Measurements from ENCODE around the gene SEMA4D.
"Not testable (repeated sequence)": the region's sequence is repeated elsewhere in the genome, so short reads cannot be mapped to it uniquely, and the experiment has no call there.

Gene SEMA4D

DNA sequence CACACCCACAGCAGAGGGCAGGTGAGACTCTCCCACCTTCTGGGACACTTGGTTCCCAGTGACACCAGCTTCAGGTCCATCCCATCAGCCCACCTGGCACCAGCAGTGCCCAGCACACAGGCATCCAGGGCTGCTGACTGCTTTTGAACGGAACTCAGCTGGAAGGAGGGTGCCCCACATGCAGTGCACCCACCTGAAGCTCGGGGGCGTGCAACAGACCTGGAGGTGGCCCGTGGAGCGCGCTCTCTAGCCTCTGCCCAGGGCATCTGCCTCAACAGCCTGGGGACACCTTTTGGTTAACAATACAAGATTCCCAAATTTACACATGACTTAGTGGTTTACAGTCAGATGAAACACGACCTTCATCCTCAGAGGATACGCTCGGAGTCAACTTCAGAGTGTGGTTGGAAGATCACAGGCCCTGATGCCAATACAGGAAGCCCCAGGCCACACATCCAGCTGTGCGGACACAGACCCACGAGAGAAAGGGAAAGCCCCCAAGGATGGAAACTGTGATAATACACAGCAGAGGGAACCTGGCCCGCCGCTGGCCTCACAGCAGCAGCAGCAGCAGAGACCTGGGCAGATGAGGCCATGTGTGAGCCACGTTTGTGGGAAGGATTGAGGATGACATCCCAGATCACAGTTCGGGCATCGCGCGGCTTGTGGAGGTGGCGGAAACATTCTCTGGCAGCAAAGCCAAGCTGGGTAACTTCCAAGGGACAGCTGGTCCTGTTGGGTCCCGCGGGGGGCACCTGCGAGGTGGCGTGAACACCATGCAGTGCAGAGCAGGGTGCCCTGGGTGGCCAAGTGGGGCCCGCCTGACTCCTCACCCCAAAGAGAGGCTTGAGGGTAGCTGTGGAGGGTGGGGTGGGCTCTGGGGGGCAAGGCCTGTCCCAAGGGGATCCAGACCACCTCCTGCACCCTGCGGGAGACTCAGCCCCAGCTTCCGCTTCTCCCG lies 115.6 kb downstream of the SEMA4D start:
- DNase-seq, result no peak

DNA sequence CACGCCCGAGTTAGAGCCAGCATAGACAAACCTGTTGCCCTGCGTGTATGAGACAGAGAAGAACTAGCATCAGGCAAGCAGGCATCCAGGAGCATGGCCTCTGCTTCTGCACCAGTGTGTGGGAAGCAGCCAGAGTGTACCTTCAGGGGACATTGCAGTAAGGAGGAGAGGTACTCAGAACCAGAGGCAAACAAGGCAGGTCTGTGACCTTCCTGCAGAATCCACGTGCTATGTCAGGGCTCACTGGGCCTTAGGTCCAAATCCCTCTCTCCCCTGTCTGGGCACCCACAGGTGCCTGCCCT lies 116.7 kb downstream of the SEMA4D start:
- DNase-seq, result no peak

GRCh38 chr9:89380437-89381307 lies 117.2 kb downstream of the SEMA4D start:
- no peak for DNase-seq

GRCh38 chr9:89379508-89380115 lies 118.3 kb downstream of the SEMA4D start:
- no peak for DNase-seq

- no peak for DNase-seq
Measured at GRCh38 chr9:89379031-89379430, 118.9 kb downstream of the SEMA4D start.

- DNase-seq, result no peak
Measured at GRCh38 chr9:89378541-89378940, 119.4 kb downstream of the SEMA4D start.

DNA sequence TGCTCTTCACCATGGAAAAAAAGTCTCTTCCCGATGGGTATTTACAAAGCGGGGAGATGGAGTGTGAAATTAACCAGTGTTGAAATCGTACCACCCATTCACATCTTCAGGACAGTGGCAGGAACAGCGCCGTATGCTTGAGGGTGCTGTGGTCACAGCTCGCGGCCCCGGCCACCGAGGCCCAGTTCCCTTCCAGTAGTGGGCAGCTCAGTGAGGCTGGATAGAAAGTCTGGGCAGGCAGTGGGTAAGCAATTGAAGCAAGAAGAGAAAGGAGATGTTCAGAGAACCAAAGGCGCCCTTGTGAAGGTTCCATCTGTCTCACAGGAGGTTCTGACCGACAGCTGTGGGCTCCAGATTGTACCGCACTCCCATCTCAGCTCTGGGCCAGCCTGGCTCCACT lies 120.5 kb downstream of the SEMA4D start:
- no peak for DNase-seq

DNA sequence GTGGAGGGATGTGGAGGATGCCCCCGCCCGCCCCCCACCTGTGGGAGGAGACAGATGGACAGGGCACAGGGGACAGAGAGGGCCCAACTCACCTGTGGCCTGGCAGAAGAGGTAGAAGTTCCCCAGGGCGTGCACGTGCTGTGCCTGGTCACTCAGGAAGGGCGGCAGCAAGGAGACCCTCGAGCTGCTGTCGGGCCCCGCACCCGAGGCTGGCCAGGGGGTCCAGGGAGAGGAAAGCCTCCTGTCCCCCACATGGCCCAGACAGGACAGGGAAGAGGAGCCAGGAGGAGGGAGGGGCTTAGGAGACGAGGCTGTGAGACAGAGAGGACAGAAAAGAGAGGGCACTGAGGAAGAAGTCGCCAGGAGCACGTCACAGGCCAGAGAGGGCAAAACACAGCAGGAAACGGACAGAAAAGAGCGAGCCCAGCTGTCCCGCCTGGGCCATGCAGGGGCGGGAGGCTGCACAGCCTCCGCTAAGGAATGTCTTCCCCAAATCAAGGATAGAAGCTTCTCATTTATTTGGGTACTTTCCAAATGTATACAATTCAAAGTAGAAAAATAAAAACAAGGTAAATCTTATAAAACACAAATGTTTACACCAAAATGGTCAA lies 121.1 kb downstream of the SEMA4D start:
- no peak for DNase-seq

DNA sequence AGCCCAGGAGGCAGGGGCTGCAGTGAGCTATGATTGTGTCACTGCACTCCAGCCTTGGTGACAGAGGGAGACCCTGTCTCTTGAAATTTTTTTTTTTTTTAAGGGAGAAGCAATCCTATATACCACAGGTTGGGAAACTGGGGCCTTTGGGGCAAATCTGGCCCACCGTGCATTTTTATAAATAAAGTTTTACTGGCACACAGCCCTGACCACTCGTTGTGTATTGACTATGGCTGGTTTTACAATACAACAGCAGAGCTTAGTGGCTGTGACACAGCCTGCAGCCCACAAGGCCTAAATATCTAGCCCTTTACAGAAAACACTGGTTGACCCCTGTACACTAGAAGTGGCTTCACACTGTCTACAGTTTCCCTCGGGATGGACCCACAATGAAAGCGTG lies 121.6 kb downstream of the SEMA4D start:
- no peak for DNase-seq

- DNase-seq, result no peak
Measured at GRCh38 chr9:89375191-89375760, 122.6 kb downstream of the SEMA4D start.

DNA sequence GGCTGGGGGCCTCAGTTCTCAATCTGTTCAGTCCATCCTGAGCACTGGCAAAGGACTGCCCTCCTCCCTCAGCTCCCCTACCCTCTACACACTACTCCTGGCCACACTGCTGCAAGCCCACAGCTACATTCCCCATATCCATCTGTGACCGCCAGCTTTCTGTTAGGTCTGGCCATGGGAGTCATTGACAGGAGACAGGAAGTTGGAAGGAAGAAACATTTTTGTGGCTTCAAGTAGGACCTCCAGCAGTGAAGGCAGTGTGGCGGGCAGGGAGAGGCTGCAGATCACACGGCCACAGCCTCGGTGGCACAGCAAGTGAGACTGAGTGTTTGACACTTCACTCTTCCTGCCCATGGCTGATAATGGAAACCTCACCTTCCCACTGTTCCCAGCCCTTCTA lies 123.7 kb downstream of the SEMA4D start:
- no peak for DNase-seq

DNA sequence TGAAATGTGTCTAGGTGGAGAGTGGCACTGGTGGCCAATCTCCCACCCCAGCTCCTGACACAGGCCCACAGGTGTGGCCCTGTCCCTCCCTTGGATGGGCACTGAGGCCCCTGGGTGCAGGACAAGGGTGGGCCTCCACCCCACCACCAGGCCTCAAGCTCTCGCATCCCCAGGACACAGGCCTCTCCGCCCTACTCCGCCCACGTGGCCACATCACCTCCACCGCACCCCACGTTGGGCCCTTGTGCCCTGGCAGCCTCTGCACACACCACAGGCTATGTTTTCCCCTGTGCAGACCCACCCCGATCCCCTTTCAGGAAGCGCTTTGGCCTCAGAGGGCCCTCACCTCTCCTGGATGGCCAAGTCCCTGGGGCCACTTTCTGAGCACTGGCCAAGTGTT lies 124.9 kb downstream of the SEMA4D start:
- no peak for DNase-seq

DNA sequence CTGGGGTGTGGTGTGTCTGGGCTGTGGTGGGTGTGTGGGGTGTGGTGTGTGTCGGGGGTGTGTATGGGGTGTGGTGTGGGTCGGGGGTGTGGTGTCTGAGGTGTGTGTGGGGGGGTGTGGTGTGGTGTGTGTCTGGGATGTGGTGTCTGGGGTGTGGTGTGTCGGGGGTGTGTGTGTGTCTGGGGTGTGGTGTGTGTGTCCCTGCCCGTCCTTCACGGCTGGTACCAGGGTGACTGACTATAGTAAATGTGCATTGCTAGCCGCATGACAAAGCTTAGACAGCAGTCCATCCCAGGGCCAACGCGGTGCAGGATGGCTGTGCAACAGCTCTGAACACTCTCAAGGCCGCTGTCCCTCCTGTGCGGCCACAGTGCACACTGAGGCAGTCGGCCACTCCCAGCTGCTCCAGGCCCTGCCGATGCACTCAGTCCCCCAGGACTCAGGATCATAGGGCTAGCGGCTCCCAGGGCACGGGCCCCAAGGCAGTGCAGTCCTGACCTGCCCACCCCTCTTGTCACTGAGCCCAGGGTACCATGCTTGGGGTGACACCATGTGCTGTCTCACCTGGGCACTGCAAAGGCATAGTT lies 125.6 kb downstream of the SEMA4D start:
- DNase-seq, result no peak

DNA sequence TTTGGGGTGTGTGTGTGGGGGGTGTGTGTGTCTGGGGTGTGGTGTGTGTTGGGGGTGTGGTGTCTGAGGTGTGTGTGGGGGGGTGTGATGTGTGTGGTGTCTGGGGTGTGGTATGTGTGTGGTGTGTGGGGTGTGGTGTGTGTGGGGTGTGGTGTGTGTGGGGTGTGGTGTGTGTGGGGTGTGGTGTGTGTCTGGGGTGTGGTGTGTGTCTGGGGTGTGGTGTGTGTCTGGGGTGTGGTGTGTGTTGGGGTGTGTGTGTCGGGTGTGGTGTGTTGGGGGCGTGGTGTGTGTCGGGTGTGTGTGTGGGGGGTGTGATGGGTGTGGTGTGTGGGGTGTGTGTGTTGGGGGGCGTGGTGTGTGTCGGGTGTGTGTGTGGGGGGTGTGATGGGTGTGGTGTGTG lies 126.1 kb downstream of the SEMA4D start:
- not testable (repeated sequence) for DNase-seq

GRCh38 chr9:89370593-89370992 lies 127.3 kb downstream of the SEMA4D start:
- no peak for DNase-seq

GRCh38 chr9:89368978-89369377 lies 128.9 kb downstream of the SEMA4D start:
- DNase-seq, result no peak

- DNase-seq, result no peak
Measured at GRCh38 chr9:89368550-89368949, 129.4 kb downstream of the SEMA4D start.

- DNase-seq, result no peak
Measured at GRCh38 chr9:89367726-89368437, 130.0 kb downstream of the SEMA4D start.

GRCh38 chr9:89367281-89367680 lies 130.6 kb downstream of the SEMA4D start:
- DNase-seq, result no peak

- no peak for DNase-seq
Measured at GRCh38 chr9:89366711-89367110, 131.2 kb downstream of the SEMA4D start.

GRCh38 chr9:89365532-89365912 lies 132.4 kb downstream of the SEMA4D start:
- no peak for DNase-seq
